ENCODE results near the gene PPIB.

Gene PPIB

GRCh38 chr15:64157599-64158125, 5.2 kb downstream of the PPIB start:
- DNase-seq = no peak

GRCh38 chr15:64156652-64157331, 6.0 kb downstream of the PPIB start:
- no peak for DNase-seq

GRCh38 chr15:64155802-64156651, 6.8 kb downstream of the PPIB start:
- no peak for DNase-seq

DNA sequence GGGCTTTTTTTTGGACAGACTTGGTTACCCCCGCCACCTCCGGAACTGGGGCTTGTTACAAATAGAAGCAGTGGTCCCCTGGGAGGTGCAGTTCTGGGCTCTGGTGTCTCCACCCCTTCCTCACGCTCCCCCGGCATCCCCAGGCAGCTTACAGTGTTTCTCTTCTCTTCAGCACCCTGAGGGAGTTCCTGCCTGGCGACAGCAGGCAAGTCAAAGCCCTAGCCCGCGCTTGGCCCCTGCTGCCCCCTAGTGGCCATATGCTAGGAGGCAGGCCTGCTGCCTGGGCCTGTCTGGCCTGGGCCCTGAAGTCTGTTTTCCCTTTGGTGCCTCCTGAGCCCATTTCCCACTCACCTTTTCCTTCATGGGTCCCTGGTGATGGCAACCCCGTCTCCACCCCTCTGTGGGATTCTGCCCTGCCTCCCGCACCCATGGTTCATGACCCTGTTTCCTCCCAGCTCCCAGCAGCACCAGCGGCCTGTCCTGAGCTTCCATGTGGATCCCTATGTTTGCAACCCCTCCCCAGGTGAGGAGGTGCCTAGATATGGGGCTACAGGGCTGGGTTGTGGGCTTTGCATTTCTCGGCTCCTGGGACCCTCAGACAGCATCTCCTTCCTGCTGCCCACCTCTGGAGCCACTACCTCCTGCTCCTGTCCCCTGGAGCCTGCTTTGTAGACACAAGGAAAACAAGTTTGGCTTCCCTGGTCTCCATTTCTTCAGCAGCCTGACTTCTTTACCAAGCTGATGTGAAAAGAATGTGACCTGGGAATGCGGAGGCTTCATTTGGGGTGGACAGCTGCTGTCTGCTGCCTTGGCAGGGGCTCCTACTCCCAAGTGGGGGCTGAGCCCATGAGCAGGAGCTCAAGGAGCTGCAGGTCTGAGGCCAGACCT, 9.1 kb downstream of the PPIB start:
- peak; percentile 92 for DNase-seq

DNA sequence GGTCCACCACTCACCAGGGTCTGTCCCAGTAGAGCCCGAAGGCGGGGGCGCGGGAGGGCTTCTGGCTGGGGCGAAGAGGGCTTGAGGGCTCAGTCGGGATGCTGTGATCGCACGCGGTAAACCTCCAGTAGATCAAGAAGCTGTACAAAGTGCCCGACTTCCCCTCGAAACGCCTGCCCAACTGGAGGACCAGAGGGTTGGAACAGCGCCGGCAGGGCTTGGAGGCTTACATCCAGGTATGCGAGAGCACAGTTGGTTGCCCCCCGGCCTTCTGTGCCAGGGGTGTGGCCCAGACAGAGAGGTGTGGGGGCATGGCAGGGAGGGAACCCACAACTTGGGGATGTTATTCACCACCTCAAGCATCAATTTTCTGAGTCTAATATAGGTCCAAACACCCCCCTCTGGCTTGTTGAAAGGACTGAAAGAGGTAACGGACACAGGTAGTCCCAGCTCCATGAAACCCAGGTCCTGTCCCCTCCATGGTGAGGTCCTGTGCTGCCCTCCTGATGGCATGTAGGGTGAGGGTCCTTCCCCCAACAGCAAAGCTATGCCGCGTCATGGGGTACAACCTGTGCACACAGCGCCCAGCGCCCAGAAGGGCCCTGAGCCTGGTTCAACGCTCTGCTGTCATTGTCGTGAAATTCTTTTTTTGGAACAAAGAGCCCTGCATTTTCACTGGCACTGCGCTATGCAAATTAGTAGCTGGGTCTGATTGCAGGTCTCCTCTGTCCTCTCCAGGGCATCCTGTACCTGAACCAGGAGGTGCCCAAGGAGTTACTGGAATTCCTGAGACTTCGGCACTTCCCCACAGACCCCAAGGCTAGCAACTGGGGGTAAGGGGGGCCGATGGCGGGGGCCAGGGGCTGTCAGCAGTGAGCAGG, 10.1 kb downstream of the PPIB start:
- no peak for DNase-seq

DNA sequence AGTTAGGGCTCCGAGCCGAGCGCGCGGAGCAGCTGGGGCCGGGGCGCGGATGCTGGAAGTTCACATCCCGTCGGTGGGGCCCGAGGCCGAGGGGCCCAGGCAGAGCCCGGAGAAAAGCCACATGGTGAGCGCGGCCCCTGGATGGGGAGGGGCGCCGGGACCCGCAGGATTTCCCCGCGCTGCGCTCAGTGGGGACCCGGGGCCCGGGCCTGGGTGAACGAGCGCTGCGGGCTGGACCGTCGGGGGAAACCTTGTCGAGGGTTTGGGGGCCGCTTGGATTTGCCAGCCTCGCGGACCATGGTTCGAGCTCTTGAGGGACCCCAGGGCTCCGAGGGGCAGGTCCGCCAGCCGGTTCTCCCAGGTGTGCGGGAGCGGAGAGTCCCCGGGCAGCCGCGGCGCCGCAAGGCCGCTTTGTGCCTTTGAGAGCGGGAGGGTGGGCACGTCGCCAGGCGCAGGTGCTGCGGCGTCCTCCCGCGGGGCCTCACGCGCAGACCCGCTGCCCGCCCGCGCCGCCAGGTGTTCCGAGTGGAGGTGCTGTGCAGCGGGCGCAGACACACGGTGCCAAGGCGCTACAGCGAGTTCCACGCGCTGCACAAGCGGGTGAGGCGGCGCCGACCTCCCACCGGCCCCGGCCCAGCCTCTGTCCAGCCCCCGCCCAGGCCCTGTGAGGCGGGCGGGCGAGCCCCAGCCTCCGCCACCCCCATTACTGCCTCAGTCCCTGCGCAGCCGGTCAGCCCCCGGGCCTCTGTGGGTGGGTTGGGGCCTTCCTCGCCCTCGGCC, 10.9 kb downstream of the PPIB start, which contains the start of gene SNX22:
Gene SNX22 (plus strand): TSS at position 5 of the 780 bp plus-strand sequence. CDS start 45 bp downstream, at position 50.
- no peak for DNase-seq

GRCh38 chr15:64149893-64150578, 12.8 kb downstream of the PPIB start:
- no peak for DNase-seq

- peak; percentile 31 for DNase-seq
Observed at GRCh38 chr15:64149424-64149823, 13.4 kb downstream of the PPIB start.

GRCh38 chr15:64148581-64148980, 14.2 kb downstream of the PPIB start:
- no peak for DNase-seq

DNA sequence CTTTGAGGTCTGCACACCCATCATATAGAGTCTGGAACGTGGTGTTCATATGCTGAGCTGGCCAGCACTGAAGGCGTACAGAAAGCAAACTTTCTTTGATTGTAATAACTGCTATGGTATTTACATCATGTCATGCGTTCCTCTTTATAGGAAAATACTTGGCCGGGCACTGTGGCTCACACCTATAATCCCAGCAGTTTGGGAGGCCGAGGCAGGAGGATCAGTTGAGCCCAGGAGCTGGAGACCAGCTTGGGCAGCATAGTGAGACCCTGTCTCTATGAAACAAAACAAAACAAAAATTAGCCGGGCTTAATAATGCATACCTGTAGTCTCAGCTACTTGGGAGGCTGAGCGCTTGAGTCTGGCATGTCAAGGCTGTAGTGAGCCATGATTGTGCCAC, 14.7 kb downstream of the PPIB start:
- DNase-seq = no peak

DNA sequence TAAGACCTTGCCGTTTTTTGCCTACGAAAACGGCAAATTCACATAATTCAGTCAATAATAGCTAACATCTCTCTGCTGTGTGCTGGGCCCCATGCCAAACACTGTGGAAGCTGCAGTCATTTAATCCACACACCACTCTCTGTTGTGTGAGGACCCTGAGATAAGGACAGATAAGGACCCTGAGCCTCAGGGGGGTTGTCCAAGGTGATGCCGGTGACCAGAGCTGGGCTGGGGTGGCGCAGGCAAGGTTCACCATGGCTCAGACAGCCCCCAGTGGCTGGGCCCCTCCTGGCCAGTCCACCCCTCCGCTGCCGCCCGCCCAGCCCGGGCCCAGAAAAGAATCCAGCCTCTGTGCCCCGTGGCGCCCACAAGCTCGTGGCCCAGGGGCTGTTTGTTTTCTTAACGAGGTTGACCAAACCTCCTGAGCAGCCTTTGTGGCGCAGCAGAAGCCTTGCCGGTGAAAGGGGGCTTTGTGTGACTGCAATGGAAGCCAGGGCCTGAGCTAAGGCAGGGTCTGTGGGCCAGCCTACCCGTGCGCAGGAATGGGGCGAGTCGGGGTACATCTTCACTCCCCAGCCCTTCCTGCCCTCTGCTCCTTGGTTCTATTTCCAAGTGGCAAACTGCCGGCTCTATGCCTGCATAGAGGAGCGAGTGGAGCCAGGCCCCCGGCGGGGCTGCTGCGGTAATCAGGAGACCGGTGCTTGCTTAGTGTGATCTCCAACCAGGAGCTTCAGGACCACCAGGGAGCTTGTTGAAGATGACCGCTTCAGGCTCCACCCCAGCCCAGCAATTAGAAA, 15.7 kb downstream of the PPIB start:
- no peak for DNase-seq

- DNase-seq = no peak
Observed at GRCh38 chr15:64146520-64146884, 16.3 kb downstream of the PPIB start.

DNA sequence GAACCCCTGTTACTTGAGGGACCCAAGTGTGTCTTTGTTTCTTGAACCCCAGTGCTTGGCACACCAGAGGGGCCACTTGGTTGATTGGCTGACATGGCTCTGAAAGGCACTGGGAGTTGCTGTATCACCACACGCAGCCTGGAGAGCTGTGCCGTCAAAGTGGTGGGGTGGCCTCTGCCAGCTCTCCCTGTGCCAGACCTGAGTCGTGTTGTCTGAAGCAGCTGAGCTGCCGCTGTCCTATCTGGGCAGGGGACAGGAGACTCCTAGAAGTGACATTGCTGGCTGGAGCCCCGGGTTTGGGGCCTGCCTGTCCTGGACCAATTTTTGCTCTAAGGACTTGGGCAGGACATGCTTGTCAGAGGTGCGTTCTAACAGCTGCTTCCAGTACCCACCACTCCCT, 16.8 kb downstream of the PPIB start:
- DNase-seq = no peak

DNA sequence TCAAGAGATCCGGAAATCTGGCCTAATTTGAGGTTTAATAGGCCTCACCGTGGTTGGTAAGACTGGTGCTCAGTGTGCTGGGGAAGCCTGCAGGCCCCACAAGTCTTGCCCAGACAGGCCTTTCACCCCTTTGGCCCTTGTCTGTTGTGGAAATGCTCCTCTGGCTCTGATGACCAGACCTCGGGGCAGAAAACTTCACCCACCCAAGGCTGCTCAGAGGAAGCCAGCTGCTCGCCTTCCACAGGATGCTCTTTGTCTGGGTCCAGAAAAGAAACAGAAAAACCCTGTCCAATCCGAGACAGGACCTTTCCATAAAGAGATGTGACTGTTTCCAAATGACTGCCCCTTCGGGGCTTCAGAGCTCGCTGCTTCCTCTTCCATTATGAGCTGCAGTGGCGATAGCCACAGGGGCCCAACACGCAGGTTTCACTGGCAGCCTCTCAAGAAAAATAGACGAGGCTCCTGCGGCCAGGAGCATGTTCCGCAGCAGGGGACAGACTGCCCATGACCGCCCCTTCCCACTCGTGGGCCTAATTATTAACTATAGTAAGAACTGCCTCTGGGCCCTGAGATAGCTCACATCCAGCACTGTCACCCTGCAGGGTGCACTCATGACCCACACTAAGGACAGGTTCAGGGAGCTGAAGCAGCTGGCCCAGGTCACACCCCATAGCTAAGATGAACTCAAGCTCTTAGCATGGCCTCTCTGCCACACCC, 18.1 kb downstream of the PPIB start:
- no peak for DNase-seq

GRCh38 chr15:64144192-64144564, 18.6 kb downstream of the PPIB start:
- no peak for DNase-seq

- no peak for DNase-seq
Observed at GRCh38 chr15:64143276-64143675, 19.5 kb downstream of the PPIB start.

DNA sequence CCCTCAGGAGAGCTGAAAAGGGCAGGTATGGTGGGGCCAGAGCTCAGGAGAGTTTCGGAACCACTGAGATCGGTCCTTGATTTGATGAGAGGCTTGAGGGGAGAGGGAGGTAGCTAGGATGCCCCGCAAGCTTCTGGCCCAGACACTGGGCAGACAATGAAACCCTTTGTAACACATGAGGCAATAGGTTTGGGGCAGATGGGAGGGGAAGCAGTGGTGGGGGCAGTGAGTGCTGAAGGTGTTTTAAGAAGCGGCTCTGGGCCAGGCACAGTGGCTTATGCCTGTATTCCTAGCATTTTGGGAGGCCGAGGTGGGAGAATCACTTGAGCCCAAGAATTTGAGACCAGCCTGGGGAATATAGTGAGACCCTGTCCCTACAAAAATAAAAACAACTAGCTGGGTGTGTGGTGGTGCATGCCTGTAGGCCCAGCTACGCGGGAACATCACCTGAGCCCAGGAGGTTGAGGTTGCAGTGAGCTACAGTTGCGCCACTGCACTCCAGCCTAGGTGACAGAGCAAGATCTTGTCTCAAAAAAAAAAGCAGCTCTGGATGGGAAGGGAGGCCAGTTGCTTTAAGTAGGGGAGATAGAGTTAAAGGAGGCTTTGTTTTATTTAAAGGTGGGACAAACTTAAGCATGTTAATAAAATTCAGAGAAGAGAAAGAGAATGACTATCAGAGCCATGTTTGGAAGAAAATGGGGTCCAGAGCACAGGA, 20.9 kb downstream of the PPIB start:
- DNase-seq = no peak

- DNase-seq = no peak
Observed at GRCh38 chr15:64138331-64138941, 24.4 kb downstream of the PPIB start.

All from suppressor macrophage treated with lipopolysaccharide for 4 hours (primary cell).